Activated naive CD8-positive, alpha-beta T cell treated with anti-CD3 and anti-CD28 coated beads, Interleukin-2, amount 50 U/mL, for 24 hours (primary cell): ENCODE measurements around the gene GALK2.
"Not testable (repeated sequence)": the region's sequence is repeated elsewhere in the genome, so short reads cannot be mapped to it uniquely, and the experiment has no call there.

Experiments used
- ATAC-seq: fragments of 150-1000 bp; cut with Tn5 transposase; one replicate; pipeline ENCODE4 v1.10.0; 2021
- DNase-seq: peaks from one replicate; pipeline ENCODE4 v3.0.0; 2021
- H3K27ac Mint-ChIP-seq: one replicate; pipeline ENCODE4 v1.8.0; 2021; ENCODE audit warnings: mild to moderate bottlenecking, mixed read lengths
- H3K27me3 Mint-ChIP-seq: one replicate; pipeline ENCODE4 v1.8.0; 2021; ENCODE audit warnings: mixed read lengths
- H3K36me3 Mint-ChIP-seq: one replicate; pipeline ENCODE4 v1.8.0; 2021; ENCODE audit warnings: low read depth, mixed read lengths
- H3K4me1 Mint-ChIP-seq: one replicate; pipeline ENCODE4 v1.8.0; 2021; ENCODE audit warnings: mixed read lengths
- H3K4me3 Mint-ChIP-seq: one replicate; pipeline ENCODE4 v1.8.0; 2021; ENCODE audit warnings: mild to moderate bottlenecking, moderate library complexity, mixed read lengths
- H3K9me3 Mint-ChIP-seq: one replicate; pipeline ENCODE4 v1.8.0; 2021; ENCODE audit warnings: mixed read lengths

The GALK2 gene

DNA sequence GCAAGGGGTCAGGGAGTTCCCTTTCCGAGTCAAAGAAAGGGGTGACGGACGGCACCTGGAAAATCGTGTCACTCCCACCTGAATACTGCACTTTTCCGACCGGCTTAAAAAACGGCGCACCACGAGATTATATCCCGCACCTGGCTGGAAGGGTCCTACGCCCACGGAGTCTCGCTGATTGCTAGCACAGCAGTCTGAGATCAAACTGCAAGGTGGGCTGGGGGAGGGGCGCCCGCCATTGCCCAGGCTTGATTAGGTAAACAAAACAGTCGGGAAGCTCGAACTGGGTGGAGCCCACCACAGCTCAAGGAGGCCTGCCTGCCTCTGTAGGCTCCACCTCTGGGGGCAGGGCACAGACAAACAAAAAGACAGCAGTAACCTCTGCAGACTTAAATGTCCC, 184.4 kb downstream of the GALK2 start:
- not testable (repeated sequence) for DNase-seq, H3K27me3 Mint-ChIP-seq, H3K9me3 Mint-ChIP-seq, H3K27ac Mint-ChIP-seq, H3K4me3 Mint-ChIP-seq, ATAC-seq, H3K4me1 Mint-ChIP-seq
- H3K36me3 Mint-ChIP-seq: peaks cover 12% of the 10 kb centered on the region

DNA sequence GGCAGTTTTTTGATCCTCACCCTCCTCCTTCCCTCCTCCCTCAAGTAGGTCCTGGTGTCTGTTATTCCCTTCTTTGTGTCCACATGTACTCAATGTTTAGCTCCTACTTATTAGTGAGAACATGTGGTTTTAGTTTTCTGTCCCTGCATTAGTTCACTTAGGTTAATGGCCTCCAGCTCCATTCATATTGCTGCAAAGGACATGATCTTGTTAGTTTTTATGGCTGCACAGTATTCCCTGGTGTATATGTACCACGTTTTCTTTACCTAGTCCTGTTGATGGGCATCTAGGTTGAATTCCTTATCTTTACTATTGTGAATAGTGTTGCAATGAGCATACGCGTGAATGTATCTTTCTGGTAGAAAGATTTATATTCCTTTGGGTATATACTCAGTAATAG, 191.3 kb downstream of the GALK2 start:
- H3K4me1 Mint-ChIP-seq: no peaks in the 10 kb centered on the region

DNA sequence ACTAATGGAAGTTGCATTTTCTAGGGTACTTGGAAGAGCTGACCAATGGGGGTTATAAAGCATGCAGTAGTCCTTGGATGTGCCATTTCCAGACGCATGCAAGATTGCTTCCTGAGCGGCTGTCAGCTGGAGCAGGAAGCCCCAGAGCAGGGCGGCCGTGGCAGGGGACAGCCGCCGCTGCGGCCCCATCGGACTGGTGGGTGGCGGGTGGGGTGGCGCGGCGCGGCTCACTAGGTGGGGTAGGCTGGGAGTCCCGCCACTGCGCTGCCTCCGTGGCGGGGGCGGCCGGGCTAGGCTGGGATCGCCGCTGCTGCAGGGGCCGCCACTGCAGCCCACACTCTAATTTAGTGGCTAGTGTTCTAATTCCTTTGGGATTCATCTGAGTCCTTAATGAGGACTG, 196.4 kb downstream of the GALK2 start:
- Mint-ChIP-seq H3K9me3 (peaks cover 4% of the 10 kb centered on the region), H3K4me1 (no peaks in the 10 kb centered on the region), H3K4me3 (no peak overlapping the region), H3K27ac (no peak overlapping the region), H3K36me3 (peaks cover 2% of the 10 kb centered on the region), H3K27me3 (no peaks in the 10 kb centered on the region)
- ATAC-seq (no peak), DNase-seq (no peak)

More for the DNA sequence above, 191.3 kb downstream of the GALK2 start:
- peaks cover 7% of the 10 kb centered on the region for H3K9me3 Mint-ChIP-seq
- ATAC-seq (no peak), DNase-seq (no peak)
- H3K36me3 Mint-ChIP-seq: peaks cover 2% of the 10 kb centered on the region
- H3K27me3 Mint-ChIP-seq: no peaks in the 10 kb centered on the region
- no peak overlapping the region for H3K4me3 Mint-ChIP-seq
- H3K27ac Mint-ChIP-seq: no peak overlapping the region

DNA sequence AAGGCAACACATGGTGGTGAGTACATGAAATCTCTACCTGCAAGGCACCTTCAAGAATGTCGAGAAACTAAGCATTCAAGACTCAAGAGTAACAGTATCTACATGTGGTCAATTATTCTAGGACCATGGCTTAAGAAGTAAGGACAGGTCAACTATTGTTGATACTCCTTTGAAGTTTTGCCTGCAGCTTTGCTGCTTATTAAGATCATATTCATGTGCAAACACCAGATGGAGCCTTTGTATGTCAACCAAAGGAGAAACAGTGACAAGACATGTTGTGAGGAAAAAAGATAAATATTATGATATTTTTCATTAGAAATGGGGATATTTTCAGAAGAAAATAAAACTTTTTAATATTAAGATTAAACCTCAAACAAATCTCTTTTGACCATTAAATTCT, 200.7 kb downstream of the GALK2 start:
- Mint-ChIP-seq H3K36me3 (peaks cover 2% of the 10 kb centered on the region), H3K27ac (no peak overlapping the region), H3K9me3 (peaks cover 4% of the 10 kb centered on the region), H3K4me3 (no peak overlapping the region), H3K27me3 (no peaks in the 10 kb centered on the region), H3K4me1 (no peaks in the 10 kb centered on the region)
- ATAC-seq (no peak), DNase-seq (no peak)

DNA sequence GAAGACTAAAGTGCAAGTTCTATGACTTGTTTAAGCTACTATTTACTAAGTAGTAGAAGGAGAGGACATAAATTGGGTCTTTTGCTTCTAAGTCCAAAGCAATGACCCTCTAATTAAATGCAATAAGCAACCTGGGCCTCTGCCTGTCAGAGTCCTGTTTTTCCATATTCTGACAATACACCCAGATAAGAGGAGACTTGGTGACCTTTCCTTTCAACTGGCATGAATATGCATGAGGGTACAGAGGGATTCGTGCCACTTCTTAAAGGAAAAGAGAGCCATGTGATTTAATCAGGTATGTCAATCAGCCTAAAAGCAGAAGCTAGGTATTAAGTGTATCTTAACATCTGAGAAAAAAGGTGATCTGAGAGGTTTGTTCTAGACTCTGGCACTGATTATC, 202.3 kb downstream of the GALK2 start:
- no peak for ATAC-seq
- no peak for DNase-seq
- Mint-ChIP-seq H3K27me3 (no peaks in the 10 kb centered on the region), H3K4me3 (no peak overlapping the region), H3K4me1 (no peaks in the 10 kb centered on the region), H3K9me3 (no peaks in the 10 kb centered on the region), H3K27ac (no peak overlapping the region), H3K36me3 (no peaks in the 10 kb centered on the region)

DNA sequence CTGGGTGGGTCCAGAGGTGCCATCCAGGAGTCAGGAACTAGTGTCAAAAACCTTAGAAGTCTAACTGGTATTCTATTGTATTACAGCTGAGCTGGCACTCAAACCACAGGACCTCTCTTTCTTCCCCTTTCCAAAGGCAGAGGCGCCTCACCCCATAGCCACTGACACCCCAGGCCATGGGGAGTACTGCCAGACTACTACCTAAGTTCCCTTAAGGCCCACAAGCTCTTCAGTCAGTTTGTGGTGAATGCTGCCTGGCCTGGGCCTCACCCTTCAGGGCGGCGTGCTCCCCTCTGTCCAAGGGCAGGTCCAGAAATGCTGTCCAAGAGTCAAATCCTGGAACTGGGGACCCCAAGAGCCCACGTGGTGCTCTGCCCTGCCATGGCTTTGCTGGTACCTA, 209.9 kb downstream of the GALK2 start:
- Mint-ChIP-seq H3K4me1 (no peaks in the 10 kb centered on the region), H3K4me3 (no peak overlapping the region), H3K27ac (no peak overlapping the region), H3K9me3 (no peaks in the 10 kb centered on the region), H3K27me3 (no peaks in the 10 kb centered on the region), H3K36me3 (no peaks in the 10 kb centered on the region)
- ATAC-seq (no peak), DNase-seq (no peak)

DNA sequence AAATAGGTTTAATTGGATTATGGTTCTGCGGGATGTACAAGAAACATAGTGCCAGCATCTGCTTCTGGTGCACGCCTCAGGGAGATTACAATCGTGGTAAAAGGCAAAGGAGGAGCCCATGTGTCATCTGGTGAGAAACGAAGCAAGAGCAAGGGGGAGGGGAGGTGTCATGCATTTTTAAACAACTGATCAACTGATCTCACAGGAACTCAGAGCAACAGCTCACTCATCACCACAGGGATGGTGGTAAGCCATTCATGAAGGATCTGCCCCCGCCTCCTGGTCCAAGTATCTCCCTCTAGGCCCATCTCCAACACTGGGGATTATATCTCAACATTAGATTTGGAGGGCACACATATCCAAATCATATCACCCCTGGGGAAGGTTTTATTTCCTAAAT, 210.9 kb downstream of the GALK2 start:
- no peak for ATAC-seq
- Mint-ChIP-seq H3K4me3 (no peak overlapping the region), H3K27me3 (no peaks in the 10 kb centered on the region), H3K9me3 (peaks cover 4% of the 10 kb centered on the region), H3K27ac (no peak overlapping the region), H3K4me1 (no peaks in the 10 kb centered on the region), H3K36me3 (peaks cover 3% of the 10 kb centered on the region)
- no peak for DNase-seq
